Activated naive CD4-positive, alpha-beta T cell treated with anti-CD3 and anti-CD28 coated beads, Interleukin-2, amount 50 U/mL, for 72 hours (primary cell): ENCODE results near the gene FGF21. TPM values are rescaled to one million over a fixed set of nuclear protein-coding genes. Genes with fewer than 3 reads are reported as not detected.
"Not testable (repeated sequence)": the region's sequence is repeated elsewhere in the genome, so short reads cannot be mapped to it uniquely, and the experiment has no call there.

ENCODE experiments used
- ATAC-seq, 2 donors: fragments of 150-1000 bp; cut with Tn5 transposase; 2 replicates each; pipeline ENCODE4 v1.10.0; 2021; ENCODE audit warnings: mild to moderate bottlenecking in 2 of 2, moderate library complexity in 2 of 2
- DNase-seq, 2 donors: peaks; one replicate each; pipeline ENCODE4 v3.0.0; 2021 to 2022; ENCODE audit warnings: low spot score in 2 of 2
- H3K27ac Mint-ChIP-seq, 2 donors: one replicate each; pipeline ENCODE4 v1.8.0; 2022; ENCODE audit warnings: mild to moderate bottlenecking in 2 of 2, mixed read lengths in 2 of 2
- H3K36me3 Mint-ChIP-seq, 2 donors: one replicate each; pipeline ENCODE4 v1.8.0; 2022; ENCODE audit warnings: mixed read lengths in 2 of 2
- H3K9me3 Mint-ChIP-seq, 2 donors: one replicate each; pipeline ENCODE4 v1.8.0; 2022; ENCODE audit warnings: mixed read lengths in 2 of 2
- total RNA-seq, 2 donors: library from RNA; stranded (reverse); gene quantifications; one replicate each; pipeline ENCODE4 v1.2.3, GENCODE V29; 2022

Gene FGF21
- total RNA-seq, 2 donors from 2014 or later, result not detected

DNA sequence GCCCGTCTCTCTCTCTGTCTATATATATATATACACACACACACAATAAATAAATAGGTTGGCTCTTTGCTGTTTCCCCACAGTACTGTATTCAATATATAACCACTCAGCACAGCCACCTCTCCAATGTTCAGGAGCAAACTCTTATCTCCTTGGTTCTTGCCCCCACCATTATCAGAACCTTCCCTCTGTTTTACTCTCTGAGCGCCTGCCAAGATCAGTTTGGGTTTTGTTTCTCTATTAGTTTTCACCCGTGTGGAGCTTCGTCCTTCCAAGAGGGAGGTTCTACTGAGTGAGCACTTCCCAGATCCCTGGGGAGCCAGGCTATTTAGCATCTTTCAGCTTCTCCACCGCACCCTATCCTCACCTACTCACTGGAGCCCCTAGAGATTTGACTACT, 10.5 kb downstream of the FGF21 start:
- not testable (repeated sequence) for H3K36me3 Mint-ChIP-seq, H3K9me3 Mint-ChIP-seq, H3K27ac Mint-ChIP-seq, ATAC-seq, DNase-seq

GRCh38 chr19:48768171-48768753, 12.9 kb downstream of the FGF21 start:
- H3K9me3 Mint-ChIP-seq, ATAC-seq, H3K27ac Mint-ChIP-seq, DNase-seq, H3K36me3 Mint-ChIP-seq: not testable (repeated sequence)

DNA sequence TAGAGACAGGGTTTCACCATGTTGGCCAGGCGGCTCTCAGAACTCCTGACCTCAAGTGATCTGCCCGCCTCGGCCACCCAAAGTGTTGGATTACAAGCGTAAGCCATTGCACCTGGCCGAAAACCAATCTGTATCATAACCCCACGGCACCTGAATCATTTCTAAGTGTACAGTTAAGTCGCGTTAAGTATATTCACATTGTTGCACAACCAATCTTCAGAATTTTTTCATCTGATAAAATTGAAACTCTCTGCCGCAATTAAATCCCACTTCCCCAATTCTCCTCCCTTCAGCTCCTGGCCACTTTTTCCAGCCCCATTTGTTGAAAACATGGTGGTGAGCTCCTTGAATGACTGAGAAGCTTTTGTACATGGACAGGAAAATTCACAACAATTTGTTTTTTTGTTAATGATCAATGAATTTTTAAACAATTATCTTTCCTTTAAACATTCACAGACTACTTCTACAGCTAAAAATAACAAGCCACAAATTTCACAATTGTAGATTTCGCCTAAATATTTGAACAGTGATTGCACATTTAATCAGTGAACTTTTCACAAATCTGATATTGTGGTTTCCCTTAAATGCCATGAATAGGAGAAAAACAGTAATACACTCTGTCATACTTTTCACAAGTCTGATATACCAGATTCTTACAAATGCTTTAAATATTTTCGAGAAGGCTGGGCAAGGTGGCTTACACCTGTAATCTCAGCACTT, 13.8 kb downstream of the FGF21 start:
- ATAC-seq, result no peak
- no peaks in the 10 kb centered on the region for H3K9me3 Mint-ChIP-seq
- H3K36me3 Mint-ChIP-seq, result no peaks in the 10 kb centered on the region
- no peak overlapping the region for H3K27ac Mint-ChIP-seq
- DNase-seq, result no peak

- ATAC-seq (no peak), DNase-seq (no peak)
- H3K9me3 Mint-ChIP-seq, result no peaks in the 10 kb centered on the region
- no peak overlapping the region for H3K27ac Mint-ChIP-seq
- H3K36me3 Mint-ChIP-seq, result no peaks in the 10 kb centered on the region
Observed at GRCh38 chr19:48770266-48770665, 14.9 kb downstream of the FGF21 start.

DNA sequence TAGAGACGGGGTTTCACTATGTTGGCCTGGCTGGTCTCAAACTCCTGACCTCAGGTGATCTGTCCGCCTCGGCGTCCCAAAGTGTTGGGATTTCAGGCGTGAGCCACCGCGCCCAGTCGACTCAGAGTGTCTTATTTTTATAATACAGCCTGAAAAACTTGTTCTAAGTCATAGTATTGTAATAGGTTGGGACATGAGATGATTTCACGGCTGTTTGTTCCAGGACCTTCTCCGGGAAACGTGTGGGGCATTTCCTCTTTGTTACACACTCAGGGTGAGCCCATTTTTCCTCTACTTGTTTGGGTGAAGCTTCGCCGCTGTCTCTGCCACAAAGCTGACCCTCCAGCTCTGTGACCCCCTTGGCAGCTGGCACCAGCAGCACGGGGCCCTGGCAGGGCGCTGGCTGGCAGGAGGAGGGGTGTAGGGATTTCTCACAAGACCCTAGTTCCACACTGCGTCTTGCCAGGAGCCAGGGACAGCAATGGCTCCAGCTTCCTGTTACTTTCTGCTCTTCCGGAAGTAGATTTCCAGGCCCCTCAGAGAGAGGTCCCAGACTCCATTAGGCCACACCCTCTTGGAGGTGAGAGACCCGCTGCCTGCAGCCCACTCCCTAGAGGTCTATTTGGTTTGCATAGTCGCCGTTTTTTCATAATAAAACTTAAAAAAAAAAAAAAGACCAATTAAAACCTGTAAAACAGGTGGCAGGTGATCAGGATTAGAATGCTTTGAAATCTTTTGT, 15.6 kb downstream of the FGF21 start:
- Mint-ChIP-seq H3K27ac (no peak overlapping the region), H3K36me3 (no peaks in the 10 kb centered on the region), H3K9me3 (no peaks in the 10 kb centered on the region)
- no peak for ATAC-seq
- DNase-seq, result no peak

DNA sequence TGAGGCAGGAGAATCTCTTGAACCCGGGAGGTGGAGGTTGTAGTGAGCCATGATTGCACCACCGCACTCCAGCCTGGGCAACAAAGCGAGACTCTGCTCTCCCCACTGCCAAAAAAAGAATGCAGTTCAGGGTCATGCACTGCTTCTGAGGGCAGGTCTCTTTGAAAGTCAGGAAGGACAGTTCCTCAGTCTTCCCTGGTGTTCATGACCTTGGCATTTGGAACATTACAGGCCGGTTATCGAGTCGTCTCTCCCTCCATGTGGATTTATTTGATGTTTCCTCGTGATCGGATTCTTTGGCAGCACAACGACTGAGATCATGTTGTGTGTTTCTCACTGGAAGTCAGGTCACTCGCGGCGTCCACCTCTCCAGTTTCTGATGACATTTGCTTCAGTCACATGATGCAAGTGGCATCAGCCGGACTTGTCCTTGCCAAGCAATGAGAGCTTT, 17.2 kb downstream of the FGF21 start:
- Mint-ChIP-seq H3K36me3 (no peaks in the 10 kb centered on the region), H3K27ac (no peak overlapping the region), H3K9me3 (no peaks in the 10 kb centered on the region)
- no peak for DNase-seq
- ATAC-seq, result no peak

DNA sequence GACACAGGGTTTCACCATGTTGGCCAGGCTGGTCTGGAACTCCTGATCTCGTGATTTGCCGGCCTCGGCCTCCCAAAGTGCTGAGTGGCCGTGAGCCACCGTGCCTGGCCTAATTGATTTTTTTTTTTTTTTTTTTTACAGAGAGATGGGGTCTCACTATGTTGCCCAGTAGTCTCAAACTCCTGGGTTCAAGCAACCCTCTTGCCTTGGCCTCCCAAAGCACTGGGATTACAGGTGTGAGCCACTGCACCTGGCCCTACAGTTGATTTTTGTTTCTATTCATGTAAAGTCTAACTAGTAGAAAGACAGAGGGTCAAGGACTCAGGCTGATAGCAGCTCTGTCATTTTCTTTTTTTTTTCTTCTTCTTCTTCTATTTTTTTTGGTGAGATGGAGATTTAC, 21.8 kb downstream of the FGF21 start:
- Mint-ChIP-seq H3K27ac (no peak overlapping the region), H3K36me3 (no peaks in the 10 kb centered on the region), H3K9me3 (no peaks in the 10 kb centered on the region)
- DNase-seq (no peak), ATAC-seq (no peak)

- H3K27ac Mint-ChIP-seq, result no peak overlapping the region
- no peaks in the 10 kb centered on the region for H3K9me3 Mint-ChIP-seq
- no peaks in the 10 kb centered on the region for H3K36me3 Mint-ChIP-seq
- DNase-seq (no peak), ATAC-seq (no peak)
Observed at GRCh38 chr19:48777720-48778119, 22.4 kb downstream of the FGF21 start.

DNA sequence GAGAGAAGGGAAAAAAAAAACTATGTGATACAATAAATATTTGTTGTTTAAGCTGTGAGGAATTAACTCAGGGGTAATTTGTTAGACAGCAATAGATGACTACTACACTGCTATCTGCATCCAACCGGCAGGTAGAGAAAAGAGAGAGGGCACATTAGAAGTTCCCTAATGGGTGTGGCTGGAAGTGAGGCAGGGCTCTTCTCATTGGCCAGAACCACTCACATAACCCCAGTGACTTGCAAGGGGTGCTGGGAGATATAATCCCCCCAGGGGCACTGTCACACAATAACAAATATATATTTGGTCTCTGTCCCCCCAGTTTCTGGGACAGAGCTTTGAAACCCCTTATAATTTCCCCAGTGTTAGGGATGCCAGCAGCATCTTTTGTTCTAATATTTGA, 24.3 kb downstream of the FGF21 start:
- ATAC-seq (no peak), DNase-seq (no peak)
- H3K36me3 Mint-ChIP-seq, result no peaks in the 10 kb centered on the region
- H3K9me3 Mint-ChIP-seq, result no peaks in the 10 kb centered on the region
- no peak overlapping the region for H3K27ac Mint-ChIP-seq

DNA sequence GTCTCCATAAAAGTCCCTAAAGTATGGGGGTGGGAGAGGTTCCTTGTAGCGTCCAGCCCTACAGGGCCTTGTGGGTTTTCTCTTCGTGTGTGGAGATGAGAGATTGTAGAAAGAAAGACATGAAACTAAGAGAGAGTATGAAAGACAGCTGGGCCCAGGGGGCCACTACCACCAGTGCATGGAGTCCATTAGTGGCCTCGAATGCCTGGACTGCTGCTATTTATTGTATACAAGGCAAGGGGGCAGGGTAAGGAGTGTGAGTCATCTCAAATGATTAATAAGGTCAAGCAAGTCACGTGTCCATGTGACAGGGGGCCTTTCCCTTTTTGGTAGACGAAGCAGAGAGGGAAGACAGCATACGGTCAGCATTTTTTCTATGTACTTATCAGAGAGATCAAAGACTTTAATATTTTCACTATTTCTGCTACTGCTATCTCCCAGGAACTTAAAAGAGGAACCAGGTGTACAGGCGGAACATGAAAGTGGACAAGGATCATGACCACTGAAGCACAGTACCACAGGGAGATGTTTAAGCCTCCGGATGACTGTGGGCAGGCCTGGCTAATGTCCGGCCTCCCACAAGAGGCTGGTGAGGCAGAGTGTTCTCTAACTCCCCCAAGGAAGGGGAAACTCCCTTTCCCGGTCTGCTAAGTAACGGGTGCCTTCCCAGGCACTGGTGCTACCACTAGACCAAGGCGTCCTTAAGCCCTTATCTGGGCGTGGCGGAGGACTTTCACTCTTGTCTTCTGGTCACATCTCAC, 25.5 kb downstream of the FGF21 start:
- H3K9me3 Mint-ChIP-seq, result no peaks in the 10 kb centered on the region
- H3K36me3 Mint-ChIP-seq, result no peaks in the 10 kb centered on the region
- DNase-seq (no peak), ATAC-seq (no peak)
- H3K27ac Mint-ChIP-seq, result no peak overlapping the region

- Mint-ChIP-seq H3K9me3 (no peaks in the 10 kb centered on the region), H3K36me3 (no peaks in the 10 kb centered on the region), H3K27ac (no peak overlapping the region)
- ATAC-seq (no peak), DNase-seq (no peak)
Observed at GRCh38 chr19:48784527-48784926, 29.2 kb downstream of the FGF21 start.

DNA sequence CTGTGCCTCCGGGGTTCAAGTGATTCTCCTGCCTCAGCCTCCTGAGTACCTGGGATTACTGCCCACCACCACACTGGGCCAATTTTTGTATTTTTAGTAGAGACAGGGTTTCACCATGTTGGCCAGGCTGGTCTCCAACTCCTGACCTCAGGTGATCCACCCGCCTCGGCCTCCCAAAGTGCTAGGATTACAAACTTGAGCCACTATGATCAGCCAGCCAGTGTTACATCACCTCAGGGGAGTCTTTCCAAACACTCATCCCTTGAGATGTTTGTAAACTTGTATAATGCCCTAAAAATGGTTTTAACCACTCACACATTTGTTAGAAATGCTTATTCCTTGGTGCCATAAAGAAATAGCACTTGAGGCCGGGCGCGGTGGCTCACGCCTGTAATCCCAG, 31.1 kb downstream of the FGF21 start:
- not testable (repeated sequence) for H3K36me3 Mint-ChIP-seq, ATAC-seq, DNase-seq, H3K9me3 Mint-ChIP-seq, H3K27ac Mint-ChIP-seq

GRCh38 chr19:48787331-48787730, 32.0 kb downstream of the FGF21 start:
- ATAC-seq, DNase-seq, H3K27ac Mint-ChIP-seq: not testable (repeated sequence)

DNA sequence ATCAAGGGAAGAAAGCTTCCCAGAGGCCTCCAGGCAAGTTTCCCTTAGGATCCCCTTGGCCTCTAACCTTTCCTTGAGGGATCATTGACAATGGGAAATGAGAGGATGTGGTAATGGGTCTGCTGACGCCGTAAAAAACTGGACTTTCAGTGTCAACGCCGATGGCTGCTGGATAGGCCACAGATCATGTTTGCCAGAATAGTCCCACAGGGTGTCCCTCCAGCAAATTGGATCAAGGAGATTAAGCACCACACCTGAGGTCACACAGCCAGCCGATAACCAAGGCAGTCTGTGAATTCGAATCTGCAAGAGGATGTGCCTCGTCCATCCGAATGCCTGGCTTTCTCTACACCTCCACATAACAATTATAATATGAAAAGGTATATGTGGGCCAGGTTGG, 37.9 kb downstream of the FGF21 start:
- no peak for DNase-seq
- H3K27ac Mint-ChIP-seq, result no peak overlapping the region
- ATAC-seq, result no peak
- H3K9me3 Mint-ChIP-seq, result no peaks in the 10 kb centered on the region
- H3K36me3 Mint-ChIP-seq, result no peaks in the 10 kb centered on the region

More at GRCh38 chr19:48787331-48787730, 32.0 kb downstream of the FGF21 start:
- not testable (repeated sequence) for H3K9me3 Mint-ChIP-seq, H3K36me3 Mint-ChIP-seq

GRCh38 chr19:48794291-48794690, 39.0 kb downstream of the FGF21 start:
- ATAC-seq (no peak), DNase-seq (no peak)
- no peaks in the 10 kb centered on the region for H3K36me3 Mint-ChIP-seq
- peak overlapping the region; percentile 84 to 92 for H3K27ac Mint-ChIP-seq
- H3K9me3 Mint-ChIP-seq, result no peaks in the 10 kb centered on the region

DNA sequence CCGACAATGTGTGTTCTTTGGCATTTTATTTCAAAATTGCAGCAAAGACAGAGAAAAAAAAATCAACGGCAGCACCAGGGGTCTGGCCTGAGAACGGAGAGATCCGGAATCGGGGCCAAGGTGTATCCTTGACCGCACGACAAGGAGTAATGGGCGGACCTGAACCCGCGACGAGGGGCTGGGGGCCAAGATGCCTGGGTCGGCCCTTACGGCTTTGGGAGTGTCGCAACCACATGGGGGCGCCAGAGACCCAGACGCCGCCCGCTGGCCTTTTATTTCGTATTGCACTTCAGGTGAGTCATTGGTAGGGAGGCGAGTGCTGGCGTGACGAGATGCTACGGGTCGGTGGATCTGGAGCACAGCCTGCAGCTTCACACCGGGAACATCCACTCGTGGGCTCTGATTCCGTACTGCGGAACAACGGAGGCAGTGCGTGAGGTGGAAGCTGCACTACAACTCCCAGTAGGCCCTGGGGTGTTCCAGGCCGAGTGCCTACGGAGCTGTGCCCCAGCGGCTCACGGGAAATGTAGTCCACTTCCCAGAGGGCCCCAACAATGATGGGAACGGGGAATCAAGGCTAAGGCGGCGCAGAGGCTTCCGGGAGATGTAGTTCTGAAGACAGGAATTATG, 39.8 kb downstream of the FGF21 start:
- Mint-ChIP-seq H3K36me3 (no peaks in the 10 kb centered on the region), H3K27ac (peak overlapping the region; percentile 84 to 92), H3K9me3 (no peaks in the 10 kb centered on the region)
- DNase-seq (peak; percentile 85 to 86), ATAC-seq (peak; percentile 93 to 99)
